NT2/D1 (cell line): ENCODE data around the gene QKI.

Source experiments
- SUZ12 ChIP-seq: IDR thresholded peaks from 2 replicates; pipeline ENCODE4 v1.6.1; 2011; ENCODE audit not compliant: insufficient read length, insufficient read depth; ENCODE audit errors: extremely low read depth
- YY1 ChIP-seq: IDR thresholded peaks from 2 replicates; pipeline ENCODE4 v1.6.1; 2011; ENCODE audit not compliant: insufficient read length, insufficient read depth

DNA sequence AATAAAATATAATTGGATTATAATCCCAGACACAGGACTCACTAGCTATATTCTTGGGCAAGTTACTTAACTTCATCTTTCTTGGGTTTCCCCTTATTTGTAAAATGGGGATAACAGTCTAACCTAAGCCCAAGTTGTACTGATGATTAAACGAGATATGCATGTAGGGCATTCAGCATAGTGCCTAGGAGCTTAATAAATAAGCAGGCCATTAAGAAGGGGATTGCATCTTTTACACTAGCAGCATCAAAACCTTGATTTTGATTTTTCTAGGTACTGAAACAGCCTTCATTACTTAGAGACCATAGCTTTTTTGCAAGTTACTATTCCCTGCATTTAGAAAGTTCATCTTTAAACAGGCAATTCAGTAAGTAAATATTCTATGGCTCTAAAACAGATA, 2.2 kb upstream of the QKI start:
- no peak for TF ChIP-seq YY1
- TF ChIP-seq SUZ12 = no peak
